Activated CD8-positive, alpha-beta memory T cell treated with anti-CD3 and anti-CD28 coated beads for 1 hour (primary cell): ENCODE results near the gene ARHGAP6.

ENCODE experiments used
- DNase-seq, 2 donors: peaks; one replicate each; pipeline ENCODE4 v3.0.0-alpha.2; 2020; ENCODE audit warnings: low read depth in 1 of 2; ENCODE audit errors: extremely low read depth in 1 of 2

Gene ARHGAP6

DNA sequence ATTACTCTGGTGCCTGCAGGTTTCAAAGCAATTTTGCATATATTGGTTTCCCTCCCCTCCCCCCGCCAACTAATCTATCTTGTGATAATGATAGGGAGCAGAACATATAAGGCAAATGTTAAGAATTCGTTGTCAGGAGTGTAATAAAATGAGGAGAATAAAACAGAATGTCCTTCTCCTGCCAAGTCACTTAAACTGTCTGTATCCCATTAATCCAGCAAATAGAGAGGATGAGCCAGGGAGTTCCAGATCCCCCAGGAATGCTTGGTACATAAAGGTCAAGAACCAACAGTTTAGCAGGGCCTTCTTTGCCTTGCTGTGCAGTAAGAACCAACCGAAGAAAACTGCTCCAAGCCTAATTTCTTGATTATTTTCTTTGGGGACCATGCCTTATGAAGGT, 231.1 kb downstream of the ARHGAP6 start:
- DNase-seq = no peak

DNA sequence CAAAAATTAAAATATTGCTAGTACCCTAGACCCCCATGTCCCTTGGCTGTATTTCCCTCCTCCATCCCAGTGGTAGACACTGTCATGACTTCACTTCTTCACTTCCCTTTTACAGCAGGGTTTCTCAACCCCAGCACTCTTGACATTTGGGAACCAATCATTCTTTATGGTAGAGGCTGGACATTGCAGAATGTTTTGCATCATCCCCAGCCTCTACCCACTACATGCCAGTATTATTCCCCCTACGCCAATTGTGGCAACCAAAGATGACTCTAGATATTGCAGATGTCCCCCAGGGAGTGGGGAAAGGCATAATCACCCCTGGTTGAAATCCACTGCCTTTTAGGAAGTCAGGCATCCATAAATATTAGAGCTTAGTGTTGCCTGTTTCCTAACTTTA, 233.9 kb downstream of the ARHGAP6 start:
- no peak for DNase-seq

DNA sequence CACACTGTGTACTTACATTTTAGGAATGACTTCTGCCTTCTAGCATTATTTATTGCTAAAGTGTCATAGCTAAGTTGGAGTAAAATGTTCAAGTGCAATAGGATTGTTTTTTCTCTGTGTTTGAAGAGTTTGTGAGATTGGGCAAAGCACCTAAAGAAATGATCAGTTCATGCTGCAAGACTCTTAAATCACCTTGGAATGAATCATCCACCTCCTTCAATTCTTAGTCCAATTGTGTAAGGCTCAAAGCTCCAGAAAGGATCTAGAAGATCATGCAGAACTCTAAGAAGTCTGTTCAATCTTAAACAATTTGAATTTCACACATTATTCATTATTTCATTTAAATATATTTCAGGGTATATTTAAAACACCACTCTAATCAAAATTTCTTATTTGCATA, 235.4 kb downstream of the ARHGAP6 start:
- DNase-seq = no peak

DNA sequence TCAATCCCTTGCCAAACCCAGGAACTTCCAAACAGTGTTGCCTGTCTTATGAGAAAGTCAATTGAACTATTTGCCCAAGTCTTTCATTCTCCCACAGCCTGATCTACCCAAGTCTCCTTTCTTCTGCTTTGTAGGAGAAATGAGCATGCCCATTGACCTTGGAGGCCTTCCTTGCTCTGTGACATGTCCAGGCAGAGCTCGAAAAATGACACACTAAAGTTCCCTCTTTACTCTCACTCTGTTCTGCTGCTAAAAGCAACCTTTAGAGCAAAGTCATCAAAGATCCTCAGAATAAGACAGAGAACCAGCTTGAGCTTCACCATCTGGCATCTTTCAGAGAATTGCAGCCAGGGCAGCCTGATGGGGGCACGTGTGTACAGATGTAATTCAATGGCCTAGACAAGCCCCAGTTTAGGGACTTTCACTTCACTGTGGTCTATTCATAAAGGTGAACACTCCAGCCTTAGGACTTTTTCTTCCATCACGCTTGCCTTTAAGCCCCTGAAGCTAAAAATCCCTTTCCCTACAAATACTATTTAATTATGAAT, 236.1 kb downstream of the ARHGAP6 start:
- DNase-seq = no peak

DNA sequence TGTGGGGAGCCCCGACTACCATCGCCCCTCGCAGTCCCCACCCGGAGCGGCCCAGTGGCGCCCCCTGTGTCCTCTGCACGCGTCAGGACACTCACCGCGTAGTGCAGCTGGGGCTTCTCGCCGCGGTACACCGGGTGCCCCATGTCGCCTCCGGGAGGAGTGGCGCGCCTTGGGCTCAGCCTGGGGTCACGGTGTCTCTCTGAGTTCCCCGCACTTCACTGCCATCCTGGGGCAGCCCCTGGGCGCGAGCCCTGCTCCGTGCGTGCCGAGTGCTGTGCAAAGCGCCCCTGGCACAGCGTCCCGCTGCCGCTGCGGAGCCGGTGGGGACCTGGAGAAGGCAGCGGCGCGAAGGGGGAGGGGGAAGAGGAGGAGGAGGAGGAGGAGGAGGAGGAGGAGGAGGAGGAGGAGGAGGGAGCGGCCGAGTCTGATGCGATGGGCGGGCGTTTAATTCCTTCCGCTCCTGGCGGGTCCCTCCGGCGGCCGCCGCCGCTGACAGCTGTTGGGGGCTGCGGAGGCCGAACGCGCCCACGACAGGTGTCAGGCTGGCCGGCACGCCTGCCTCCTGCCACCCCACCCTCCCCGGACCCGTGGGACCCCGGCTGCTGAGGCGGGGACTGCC, 238.2 kb downstream of the ARHGAP6 start:
- no peak for DNase-seq

DNA sequence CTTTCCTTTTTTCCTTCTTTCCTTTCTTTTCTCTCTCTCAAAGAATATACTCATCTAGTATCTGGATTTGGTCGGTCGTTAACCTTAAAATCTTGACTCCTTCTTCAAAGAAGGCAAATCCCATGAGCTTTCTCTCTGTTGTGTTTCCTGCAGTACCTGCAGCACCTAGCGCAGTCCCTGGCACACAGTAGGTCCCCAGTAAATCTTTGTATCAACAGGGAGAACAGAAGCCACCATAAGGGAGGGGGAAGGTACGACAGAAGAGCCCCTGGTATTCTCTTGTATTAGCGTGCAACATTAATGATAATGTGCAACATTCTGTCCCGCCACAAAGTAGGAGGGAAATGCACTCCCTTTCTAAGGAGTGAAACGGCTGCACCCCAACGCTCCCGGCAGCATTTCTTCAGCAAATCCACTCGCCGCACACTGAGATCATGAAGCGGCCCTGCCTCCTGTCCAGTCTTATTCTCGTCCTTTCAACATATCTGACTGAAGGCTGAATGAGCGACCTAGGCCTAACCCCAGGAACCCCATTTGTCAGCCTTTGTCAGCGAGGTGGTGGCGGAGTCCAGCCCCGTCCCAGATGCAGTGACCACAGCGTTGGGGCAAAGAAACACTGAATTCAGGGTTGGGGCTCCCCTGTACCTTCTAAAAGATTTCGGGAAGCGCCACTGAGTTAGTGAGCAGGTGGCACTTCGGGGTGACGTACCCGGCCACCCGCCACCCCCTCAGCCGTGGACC, 238.8 kb downstream of the ARHGAP6 start:
- no peak for DNase-seq

DNA sequence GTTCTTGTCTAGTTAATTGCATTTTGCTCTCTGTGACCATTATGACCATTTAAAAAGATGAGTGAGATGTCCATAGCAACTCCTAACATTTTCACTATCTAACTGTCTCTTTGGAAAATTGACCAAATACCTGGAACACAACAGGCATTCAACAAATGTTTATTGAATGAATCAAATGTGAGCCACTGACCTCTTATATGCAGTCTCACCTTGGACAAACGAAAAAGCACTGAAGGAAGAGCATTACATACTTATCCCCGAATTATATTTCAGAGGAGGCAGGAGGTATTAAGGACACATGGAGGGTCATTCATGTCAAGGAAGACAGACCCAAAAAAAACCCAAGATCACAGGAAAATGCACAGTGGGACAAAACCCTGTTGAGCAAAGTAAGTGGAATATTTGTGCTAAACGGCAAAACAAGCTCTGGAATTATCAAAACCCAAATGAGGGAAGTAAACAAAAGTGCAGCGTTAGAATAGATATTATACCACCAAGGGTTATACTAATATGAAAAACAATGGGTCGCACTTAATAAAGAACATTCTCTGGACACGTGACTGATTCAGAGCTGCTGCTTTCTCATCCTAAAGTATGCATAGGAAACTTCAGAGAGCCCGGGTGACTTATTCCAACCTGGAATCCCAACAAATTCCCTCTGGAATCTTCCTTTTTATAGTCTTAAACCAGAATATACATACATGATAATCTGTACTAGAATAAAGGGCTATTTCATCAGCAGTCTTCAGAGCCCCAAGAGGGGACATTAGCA, 240.6 kb downstream of the ARHGAP6 start:
- DNase-seq = no peak

DNA sequence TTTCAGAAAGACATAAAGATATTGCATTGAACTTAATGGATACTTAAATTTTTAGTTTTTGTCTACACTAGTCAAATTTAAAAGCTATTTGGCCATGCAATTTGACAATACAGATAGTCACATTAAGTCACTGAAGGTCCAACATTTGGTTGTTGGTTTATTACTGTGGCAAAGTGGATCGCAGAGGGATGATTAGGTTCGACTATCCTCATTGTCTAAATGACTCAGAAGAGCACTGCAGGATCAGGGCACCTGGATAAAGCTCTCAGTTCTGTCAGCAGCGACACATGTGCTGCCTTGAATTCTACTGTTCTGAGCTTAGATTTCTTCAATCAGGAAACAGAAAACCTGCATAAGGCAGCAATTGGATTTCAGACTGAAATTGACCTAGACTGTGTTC, 241.8 kb downstream of the ARHGAP6 start:
- DNase-seq = no peak

DNA sequence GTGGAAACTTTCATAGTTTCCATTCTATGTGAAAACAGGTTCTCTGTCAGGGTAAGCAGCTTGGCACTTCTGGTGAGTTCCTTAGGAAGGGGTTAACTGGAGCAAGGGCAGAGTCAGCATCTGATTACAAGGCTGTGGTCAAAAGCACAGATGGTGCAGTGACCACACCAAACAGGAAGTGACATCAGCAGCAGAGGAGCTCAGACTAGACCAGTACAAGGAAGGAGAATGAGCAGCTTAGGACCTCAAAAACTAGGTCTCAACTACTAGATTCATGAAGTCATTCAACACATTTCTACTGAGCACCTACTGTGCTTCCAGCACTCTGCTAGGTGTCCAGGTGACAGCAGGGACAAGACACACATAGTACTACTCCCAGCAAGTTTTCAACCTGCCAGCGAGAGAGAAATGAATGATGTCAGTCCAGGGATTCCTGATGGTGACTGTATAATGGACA, 242.3 kb downstream of the ARHGAP6 start:
- DNase-seq = no peak

DNA sequence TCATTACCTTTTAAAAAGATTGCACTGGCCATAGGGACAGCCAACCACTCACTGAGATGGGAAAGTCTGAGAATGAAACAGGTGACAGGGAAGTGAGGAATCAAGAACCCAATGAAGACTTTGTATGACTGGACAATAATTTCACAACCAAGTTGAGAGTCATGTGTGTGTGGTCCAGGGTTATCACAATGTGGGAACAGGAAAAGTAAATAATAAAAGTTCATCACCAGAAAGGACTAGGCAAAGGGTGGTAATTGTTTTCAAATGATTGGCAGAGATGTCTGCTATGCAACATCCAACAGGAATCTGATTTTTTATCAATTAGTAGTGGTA, 243.2 kb downstream of the ARHGAP6 start:
- DNase-seq = no peak

DNA sequence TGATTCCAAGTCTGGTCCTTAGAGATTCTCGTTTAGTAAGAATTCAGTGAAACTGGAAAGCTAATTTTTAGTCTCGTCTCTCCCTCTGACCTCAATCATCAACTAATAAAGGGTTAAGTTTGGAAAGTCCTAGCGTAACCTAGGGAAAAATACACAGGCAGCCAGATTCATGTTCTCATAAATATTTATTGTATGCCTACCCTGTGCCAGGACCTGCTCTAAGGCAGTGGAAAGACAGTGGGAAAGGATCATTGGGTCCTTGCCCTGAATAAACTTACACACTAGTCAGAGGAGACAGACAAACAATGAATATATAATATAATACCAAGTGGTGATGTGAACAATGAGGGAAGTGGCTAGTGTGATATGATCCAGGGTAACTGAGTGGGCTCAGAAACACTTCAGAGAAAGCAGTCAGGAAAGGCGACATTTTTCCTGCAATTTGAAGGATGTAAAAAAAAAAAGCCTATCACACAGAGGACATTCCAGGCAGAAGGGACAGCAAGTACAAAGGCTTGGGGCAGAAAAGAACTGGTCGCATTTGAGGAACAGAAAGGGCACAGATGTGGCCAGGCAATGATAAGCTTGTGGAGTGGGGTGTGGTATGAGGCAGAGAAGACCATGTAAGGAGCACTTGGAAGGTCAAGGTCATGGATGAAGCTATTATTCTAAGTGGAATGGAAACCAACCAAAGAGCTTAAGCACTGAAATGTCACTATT, 243.8 kb downstream of the ARHGAP6 start:
- DNase-seq = no peak

DNA sequence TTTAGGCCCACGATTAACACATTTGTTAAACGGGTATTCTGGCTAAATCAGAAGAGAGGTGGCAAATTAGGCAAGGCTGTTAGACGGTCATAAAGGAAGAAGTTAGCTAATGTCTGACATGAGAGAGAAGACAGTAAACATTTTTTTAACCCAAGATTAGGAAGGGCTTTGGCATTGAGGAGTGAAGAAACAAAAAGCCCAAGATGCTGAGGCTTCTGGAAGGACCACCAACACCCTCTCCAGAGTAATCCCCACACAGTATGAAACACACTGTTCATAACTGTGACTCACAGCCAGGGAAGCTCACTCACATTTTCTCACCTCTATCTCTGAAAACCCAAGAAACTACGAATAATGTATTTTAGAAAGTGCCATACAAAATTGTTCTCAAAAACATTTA, 244.9 kb downstream of the ARHGAP6 start:
- no peak for DNase-seq

DNA sequence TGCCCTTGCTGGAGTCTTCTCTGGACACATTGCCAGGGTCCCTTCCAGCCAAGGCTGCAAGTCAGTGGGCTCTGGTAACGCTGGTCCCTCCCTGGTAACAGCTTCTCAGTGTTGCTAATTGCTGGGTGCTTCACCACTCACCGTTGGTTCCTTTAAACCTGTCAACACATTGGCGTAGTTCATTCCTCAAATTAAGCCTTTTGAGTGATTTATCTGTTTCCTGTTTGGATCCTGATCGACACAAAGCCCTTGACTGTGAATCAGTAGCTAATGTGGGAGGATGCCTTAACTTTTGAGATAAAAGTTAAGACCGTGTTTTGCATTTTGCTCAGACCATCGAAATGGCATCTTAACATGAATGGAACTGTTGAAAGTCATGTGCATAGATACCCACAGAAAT, 246.6 kb downstream of the ARHGAP6 start:
- no peak for DNase-seq

DNA sequence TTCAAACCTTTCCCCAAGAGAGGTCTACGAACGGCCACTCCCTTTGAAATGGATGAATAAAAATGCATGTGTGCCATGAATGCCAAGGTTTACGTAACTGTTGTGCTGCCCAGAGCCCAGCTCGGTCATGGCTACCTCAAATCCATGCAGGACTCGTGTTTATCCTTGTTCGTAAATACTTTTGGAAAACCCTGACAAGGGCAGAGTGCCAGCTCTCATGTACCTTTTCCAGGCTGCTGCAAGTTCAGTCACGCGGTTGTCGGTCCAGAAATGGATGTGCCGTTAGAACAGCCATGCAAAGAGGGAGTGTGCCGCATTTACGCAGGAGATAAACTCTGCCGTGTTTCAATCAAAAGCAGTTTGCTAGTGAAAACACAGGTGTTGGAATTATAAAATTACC, 249.1 kb downstream of the ARHGAP6 start:
- no peak for DNase-seq

DNA sequence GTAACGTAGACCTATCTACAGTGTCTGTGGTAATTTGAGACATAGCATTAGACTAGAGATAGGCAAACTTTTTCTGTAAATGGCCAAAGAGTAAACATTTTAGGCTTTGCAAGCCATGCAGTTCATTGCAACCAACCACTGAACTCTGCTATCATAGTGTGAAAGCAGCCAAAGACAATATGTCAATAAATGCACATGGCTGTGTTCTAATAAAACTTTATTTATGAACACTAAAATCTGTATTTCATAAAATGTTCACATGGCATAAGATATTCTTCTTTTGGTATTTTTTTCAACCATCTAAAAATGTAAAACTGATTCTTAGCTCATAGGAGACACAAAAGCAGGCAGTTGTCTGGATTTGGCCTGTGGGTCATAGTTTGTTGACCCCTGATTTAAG, 251.6 kb downstream of the ARHGAP6 start:
- no peak for DNase-seq

DNA sequence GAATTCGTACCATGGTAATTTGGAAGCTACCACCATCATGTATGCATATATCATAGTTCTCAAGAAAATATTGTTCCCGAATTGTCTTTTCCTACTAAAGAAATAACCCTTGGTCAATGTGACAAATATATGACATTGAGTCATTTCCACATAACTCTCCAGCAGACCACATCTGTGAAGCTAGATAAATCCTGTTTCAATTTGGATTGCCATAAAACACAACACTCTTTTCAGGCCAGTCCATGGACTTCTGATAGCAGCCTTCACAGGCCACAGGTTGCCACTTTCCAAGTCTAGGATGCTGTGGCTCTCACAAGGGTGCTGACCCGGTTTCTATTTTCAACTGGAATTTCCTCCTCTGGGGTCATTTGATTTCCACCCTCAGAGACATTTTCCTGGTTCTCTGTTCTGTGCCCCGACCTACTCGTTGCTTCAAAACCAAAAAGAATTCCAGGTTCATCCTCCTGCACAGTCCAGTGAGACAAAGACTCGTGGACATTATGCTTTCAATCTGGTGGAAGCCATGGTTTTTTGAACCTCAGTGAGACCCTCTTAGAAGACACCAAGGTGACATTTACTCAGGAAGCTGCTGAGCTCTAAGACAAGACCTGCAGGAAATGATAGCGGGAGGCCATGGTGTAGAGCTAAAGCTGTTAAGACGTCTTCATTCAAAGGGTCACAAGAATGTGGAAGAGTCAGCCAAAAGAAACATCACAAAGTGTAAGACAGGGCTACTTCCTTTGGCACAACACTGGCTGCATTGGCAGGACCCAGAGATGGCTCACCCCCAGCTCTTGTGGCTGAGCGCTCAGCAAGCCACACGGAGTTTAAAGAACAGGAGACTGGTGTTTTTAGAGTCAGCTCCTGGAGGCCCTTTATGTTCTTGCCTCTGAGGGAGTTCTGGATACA, 252.8 kb downstream of the ARHGAP6 start:
- DNase-seq = no peak

DNA sequence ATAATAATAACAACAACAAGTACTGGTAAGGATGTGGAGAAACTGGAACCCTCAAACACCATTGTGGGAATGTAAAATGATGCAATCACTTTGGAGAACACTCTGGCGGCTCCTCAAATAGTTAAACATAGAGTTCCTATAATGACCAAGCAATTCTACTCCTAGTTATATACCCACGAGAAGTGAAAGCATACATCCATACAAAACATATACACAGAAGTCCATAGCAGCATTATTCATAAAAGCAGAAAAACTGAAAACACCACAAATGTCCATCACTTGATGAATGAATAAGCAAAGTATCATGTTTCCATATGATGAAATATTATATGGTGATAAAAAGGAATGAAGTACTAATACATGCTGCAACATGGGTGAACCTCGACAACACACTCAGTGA, 255.8 kb downstream of the ARHGAP6 start:
- no peak for DNase-seq

DNA sequence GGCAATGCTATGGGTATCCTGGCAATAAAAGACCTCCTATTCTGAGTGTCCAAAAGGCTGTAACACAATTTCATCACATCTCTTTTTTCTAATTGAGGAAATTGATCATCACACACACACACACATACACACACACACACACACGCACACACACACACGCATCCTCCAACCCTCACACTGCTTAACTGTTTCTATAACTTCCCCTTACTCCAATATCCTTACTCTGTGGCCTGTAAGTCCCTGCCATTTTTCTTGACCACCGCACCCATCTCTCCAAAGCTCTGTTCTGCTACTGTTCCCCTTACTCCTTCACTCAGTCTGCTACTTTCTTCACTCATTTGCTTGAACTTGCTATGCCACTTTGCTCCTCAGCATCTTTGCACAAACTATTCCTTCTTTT, 256.9 kb downstream of the ARHGAP6 start:
- no peak for DNase-seq

DNA sequence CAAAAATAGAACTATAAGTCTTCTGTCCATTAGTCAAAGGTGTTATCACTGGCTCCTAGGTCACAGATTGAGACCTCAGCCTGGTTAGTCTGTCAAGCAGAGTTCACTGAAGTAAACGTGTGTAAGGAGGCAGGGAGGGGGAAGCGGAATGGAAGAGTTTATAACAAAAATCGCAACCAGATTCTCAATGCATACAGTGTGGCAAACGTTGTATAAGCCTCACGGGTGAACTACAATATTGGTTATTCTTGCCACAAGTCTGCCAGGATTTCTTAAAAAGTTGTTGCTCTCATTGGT, 257.7 kb downstream of the ARHGAP6 start:
- no peak for DNase-seq

DNA sequence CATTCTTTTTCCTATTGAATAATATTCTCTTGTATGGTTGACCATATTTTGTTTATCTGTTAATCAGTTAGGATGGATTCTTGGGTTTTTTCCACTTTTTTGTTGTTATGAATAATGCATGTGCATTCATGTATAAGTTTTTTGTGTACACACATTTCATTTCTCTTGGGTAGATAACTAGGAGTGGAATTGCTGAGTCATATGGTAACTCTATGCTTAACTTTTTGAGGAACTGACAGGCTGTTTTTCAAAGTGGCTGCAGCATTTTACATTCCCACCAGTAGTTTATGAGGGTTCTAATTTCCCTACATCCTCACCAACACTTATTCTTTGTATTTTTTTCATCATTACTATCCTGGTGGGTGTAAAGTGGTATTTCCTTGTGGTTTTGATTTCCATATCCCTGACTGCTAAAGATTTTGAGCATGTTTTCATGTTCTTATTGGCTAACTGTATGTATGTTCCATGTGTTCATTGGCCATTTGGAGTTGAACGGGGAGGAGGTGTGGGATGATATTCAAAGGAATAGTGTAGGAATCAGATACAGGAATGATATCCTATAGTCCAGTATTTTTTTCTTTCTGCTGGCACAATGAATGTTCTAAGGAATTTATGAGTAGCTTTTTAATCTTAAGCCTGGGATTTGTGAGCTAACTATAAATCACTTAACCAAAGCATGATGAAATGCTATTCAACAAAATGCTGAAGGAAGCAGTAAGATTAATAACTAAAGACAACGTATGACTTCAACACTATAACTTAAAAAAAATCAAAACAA, 258.2 kb downstream of the ARHGAP6 start:
- no peak for DNase-seq
